Measurements from ENCODE around the gene BCAS4. TPM values are rescaled to one million over a fixed set of nuclear protein-coding genes. Genes with fewer than 3 reads are reported as not detected.

BCAS4 gene
- total RNA-seq, 2 experiments from 2014 or later, result 37.6 to 44.8 TPM

Other genes starting within 250 kb of the BCAS4 start
- not detected for gene RIPOR3, start 103.5 kb upstream of the BCAS4 start, total RNA-seq
- gene PARD6B, start 63.5 kb upstream of the BCAS4 start, total RNA-seq, result 1 to 10 TPM; 4.2 to 4.6 TPM
- 10 to 100 TPM; 66.1 to 81.2 TPM for gene ADNP, start 136.4 kb downstream of the BCAS4 start, total RNA-seq
- 10 to 100 TPM; 51.8 to 62.8 TPM for gene DPM1, start 163.5 kb downstream of the BCAS4 start, total RNA-seq
- gene MOCS3, start 163.8 kb downstream of the BCAS4 start, total RNA-seq, result 1 to 10 TPM; 4.6 to 6.1 TPM
- 1 to 10 TPM in 1 of 2 experiments, not detected in 1; 1.1 TPM for gene KCNG1, start 228.0 kb downstream of the BCAS4 start, total RNA-seq